Measurements from ENCODE around the gene PLCL1. TPM values are rescaled to one million over a fixed set of nuclear protein-coding genes. Genes with fewer than 3 reads are reported as not detected.
A peak's percentile ranks its signal among the peaks of the same experiment; 100 is the strongest.

The PLCL1 gene
- total RNA-seq, 1 experiment from 2014 or later: not detected

- no peak for DNase-seq (ENCODE audit: low spot score)
- in situ Hi-C loops (cut with HindIII; ENCODE audit: low sequenced_read_pairs): no loop called here
Observed at GRCh38 chr2:198117406-198118041, 313.1 kb downstream of the PLCL1 start.

GRCh38 chr2:198127627-198128026, 323.2 kb downstream of the PLCL1 start:
- in situ Hi-C loops (cut with HindIII; ENCODE audit: low sequenced_read_pairs): no loop called here
- DNase-seq (ENCODE audit: low spot score): peak; percentile 51

- no peak for DNase-seq (ENCODE audit: low spot score)
- in situ Hi-C loops (cut with HindIII; ENCODE audit: low sequenced_read_pairs): no loop called here
Observed at GRCh38 chr2:198129609-198130008, 325.2 kb downstream of the PLCL1 start.

GRCh38 chr2:198134293-198134955, 330.0 kb downstream of the PLCL1 start:
- DNase-seq (ENCODE audit: low spot score): no peak
- in situ Hi-C loops (cut with HindIII; ENCODE audit: low sequenced_read_pairs): no loop called here

- DNase-seq (ENCODE audit: low spot score): peak; percentile 36
- in situ Hi-C loops (cut with HindIII; ENCODE audit: low sequenced_read_pairs): no loop called here
Observed at GRCh38 chr2:198135481-198135934, 331.1 kb downstream of the PLCL1 start.

- in situ Hi-C loops (cut with HindIII; ENCODE audit: low sequenced_read_pairs): no loop called here
- DNase-seq (ENCODE audit: low spot score): no peak
Observed at GRCh38 chr2:198136142-198136541, 331.7 kb downstream of the PLCL1 start.

GRCh38 chr2:198137733-198138132, 333.3 kb downstream of the PLCL1 start:
- no peak for DNase-seq (ENCODE audit: low spot score)
- in situ Hi-C loops (cut with HindIII; ENCODE audit: low sequenced_read_pairs): no loop called here

GRCh38 chr2:198141726-198142125, 337.3 kb downstream of the PLCL1 start:
- in situ Hi-C loops (cut with HindIII; ENCODE audit: low sequenced_read_pairs): no loop called here

GRCh38 chr2:198143156-198143555, 338.8 kb downstream of the PLCL1 start:
- in situ Hi-C loops (cut with HindIII; ENCODE audit: low sequenced_read_pairs): no loop called here
- DNase-seq (ENCODE audit: low spot score): no peak

More at GRCh38 chr2:198141726-198142125, 337.3 kb downstream of the PLCL1 start:
- no peak for DNase-seq (ENCODE audit: low spot score)

- in situ Hi-C loops (cut with HindIII; ENCODE audit: low sequenced_read_pairs): no loop called here
- no peak for DNase-seq (ENCODE audit: low spot score)
Observed at GRCh38 chr2:198143793-198144192, 339.4 kb downstream of the PLCL1 start.

GRCh38 chr2:198144660-198145059, 340.3 kb downstream of the PLCL1 start:
- DNase-seq (ENCODE audit: low spot score): no peak
- in situ Hi-C loops (cut with HindIII; ENCODE audit: low sequenced_read_pairs): no loop called here

- in situ Hi-C loops (cut with HindIII; ENCODE audit: low sequenced_read_pairs): no loop called here
- no peak for DNase-seq (ENCODE audit: low spot score)
Observed at GRCh38 chr2:198146346-198146940, 342.1 kb downstream of the PLCL1 start.

GRCh38 chr2:198157314-198157713, 352.9 kb downstream of the PLCL1 start:
- in situ Hi-C loops (cut with HindIII; ENCODE audit: low sequenced_read_pairs): no loop called here
- DNase-seq (ENCODE audit: low spot score): no peak

GRCh38 chr2:198161151-198161550, 356.8 kb downstream of the PLCL1 start:
- no peak for DNase-seq (ENCODE audit: low spot score)
- in situ Hi-C loops (cut with HindIII; ENCODE audit: low sequenced_read_pairs): no loop called here

GRCh38 chr2:198162276-198162675, 357.9 kb downstream of the PLCL1 start:
- in situ Hi-C loops (cut with HindIII; ENCODE audit: low sequenced_read_pairs): no loop called here

GRCh38 chr2:198164843-198165242, 360.4 kb downstream of the PLCL1 start:
- DNase-seq (ENCODE audit: low spot score): no peak
- in situ Hi-C loops (cut with HindIII; ENCODE audit: low sequenced_read_pairs): no loop called here

More at GRCh38 chr2:198162276-198162675, 357.9 kb downstream of the PLCL1 start:
- no peak for DNase-seq (ENCODE audit: low spot score)

- in situ Hi-C loops (cut with HindIII; ENCODE audit: low sequenced_read_pairs): no loop called here
- DNase-seq (ENCODE audit: low spot score): no peak
Observed at GRCh38 chr2:198165289-198165688, 360.9 kb downstream of the PLCL1 start.

GRCh38 chr2:198167346-198167745, 363.0 kb downstream of the PLCL1 start:
- in situ Hi-C loops (cut with HindIII; ENCODE audit: low sequenced_read_pairs): no loop called here
- DNase-seq (ENCODE audit: low spot score): no peak

- in situ Hi-C loops (cut with HindIII; ENCODE audit: low sequenced_read_pairs): no loop called here
- DNase-seq (ENCODE audit: low spot score): no peak
Observed at GRCh38 chr2:198168651-198169050, 364.3 kb downstream of the PLCL1 start.

- in situ Hi-C loops (cut with HindIII; ENCODE audit: low sequenced_read_pairs): no loop called here
- DNase-seq (ENCODE audit: low spot score): no peak
Observed at GRCh38 chr2:198173242-198173641, 368.8 kb downstream of the PLCL1 start.
